ENCODE data around the gene ZNF644.

GRCh38 chr1:91011726-91012125, 10.1 kb downstream of the ZNF644 start:
- TF ChIP-seq EZH2 (IDR thresholded peaks at IDR 0.05; ENCODE audit: borderline replicate concordance, low read length) (no peak), CTCF (conservative IDR thresholded peaks at IDR 0.05 in 1 of 2, IDR thresholded peaks at IDR 0.05 in 1 of 2; ENCODE audit: extremely low read depth in 1 of 2, insufficient read depth in 1 of 2, low read depth in 1 of 2, low read length in 2 of 2) (no peak)

Data from mammary epithelial cell (primary cell).